Measurements from ENCODE around the gene KRT31.
"Not testable (repeated sequence)": the region's sequence is repeated elsewhere in the genome, so short reads cannot be mapped to it uniquely, and the experiment has no call there.

KRT31 gene

DNA sequence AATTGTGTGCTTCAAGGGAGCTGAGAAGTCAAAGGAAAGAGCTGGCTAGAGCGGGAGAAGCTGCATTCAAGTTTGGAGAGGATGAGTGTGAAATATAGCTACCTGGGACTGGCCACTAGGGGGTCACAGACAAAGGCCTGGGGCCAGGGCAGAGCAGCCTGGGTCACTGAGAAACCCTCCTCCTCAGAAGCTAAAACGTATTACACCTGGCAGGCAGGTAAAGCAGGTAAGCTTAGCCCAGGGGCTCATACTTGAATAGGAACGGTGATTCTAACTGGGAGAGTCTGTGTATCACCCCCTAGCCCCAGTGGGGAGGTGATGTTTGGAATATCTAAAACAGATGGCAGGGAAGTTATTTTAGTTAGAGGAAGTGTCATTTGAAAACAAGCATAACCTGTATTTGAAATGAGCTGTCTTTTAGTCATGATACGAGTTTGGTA lies 20.2 kb upstream of the KRT31 start:
- no peak for DNase-seq (ENCODE audit: low spot score)

DNA sequence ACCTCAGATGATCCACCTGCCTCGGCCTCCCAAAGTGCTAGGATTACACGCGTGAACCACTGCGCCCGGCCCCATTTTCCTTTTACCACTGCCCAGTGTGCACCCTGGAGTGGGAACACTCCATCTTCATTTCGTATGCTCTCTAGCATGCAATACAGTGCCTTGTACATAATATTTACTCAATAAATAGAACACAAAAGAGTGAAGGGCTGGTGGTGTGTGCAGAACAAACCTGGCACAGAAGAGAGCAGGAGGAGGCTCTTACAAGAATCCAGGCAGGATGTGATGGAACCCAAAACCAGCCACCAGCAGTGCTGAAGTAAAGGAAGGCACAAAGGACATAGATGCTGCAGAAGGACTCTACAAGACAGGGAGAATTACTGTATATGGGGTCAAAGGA lies 19.7 kb upstream of the KRT31 start:
- DNase-seq (ENCODE audit: low spot score), result no peak

DNA sequence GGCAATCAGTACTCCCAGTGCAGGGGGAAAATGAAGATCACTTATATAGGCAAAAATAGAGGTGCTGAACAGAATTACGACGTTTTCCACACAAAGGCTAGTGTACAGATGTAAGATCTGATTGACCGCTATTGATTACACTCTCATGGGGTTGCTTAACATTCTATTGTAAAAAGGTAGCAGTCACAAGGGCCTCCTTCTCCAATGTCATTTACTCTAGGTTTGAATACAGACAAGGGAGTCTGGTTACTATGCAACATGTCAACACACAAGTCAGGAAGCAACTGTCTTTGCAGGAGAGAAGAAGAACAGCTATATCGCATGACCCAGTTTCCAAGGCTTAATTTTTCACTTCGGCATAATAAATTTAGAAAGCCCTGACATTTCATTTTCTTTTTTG lies 19.1 kb upstream of the KRT31 start:
- no peak for DNase-seq (ENCODE audit: low spot score)

DNA sequence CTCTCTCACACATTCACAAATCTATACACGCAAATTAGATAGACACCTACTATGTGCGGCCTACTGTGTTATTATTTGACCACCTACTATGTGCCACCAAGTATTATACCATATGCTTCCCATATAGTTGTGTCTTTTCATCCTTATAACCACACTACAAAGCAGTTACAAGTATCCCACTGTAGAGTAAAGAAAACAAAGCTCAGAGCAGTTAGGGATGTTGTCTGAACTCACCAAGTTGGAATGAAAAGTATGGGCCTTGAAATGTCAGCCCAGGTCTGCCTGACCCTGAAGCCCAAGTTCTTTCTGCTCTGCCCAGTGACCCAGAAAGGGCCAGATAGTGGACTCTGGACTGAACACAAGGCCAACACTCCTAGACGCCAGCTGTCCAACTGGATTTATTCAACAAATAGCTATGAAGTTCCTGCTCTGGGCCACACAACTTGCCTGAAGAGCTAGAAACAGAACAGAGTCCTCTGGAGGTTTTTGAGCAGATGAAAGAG lies 18.5 kb upstream of the KRT31 start:
- no peak for DNase-seq (ENCODE audit: low spot score)

GRCh38 chr17:41415411-41415810 lies 18.0 kb upstream of the KRT31 start:
- no peak for DNase-seq (ENCODE audit: low spot score)

GRCh38 chr17:41413982-41414381 lies 16.6 kb upstream of the KRT31 start:
- no peak for DNase-seq (ENCODE audit: low spot score)

GRCh38 chr17:41413353-41413957 lies 16.0 kb upstream of the KRT31 start:
- DNase-seq (ENCODE audit: low spot score), result no peak

DNA sequence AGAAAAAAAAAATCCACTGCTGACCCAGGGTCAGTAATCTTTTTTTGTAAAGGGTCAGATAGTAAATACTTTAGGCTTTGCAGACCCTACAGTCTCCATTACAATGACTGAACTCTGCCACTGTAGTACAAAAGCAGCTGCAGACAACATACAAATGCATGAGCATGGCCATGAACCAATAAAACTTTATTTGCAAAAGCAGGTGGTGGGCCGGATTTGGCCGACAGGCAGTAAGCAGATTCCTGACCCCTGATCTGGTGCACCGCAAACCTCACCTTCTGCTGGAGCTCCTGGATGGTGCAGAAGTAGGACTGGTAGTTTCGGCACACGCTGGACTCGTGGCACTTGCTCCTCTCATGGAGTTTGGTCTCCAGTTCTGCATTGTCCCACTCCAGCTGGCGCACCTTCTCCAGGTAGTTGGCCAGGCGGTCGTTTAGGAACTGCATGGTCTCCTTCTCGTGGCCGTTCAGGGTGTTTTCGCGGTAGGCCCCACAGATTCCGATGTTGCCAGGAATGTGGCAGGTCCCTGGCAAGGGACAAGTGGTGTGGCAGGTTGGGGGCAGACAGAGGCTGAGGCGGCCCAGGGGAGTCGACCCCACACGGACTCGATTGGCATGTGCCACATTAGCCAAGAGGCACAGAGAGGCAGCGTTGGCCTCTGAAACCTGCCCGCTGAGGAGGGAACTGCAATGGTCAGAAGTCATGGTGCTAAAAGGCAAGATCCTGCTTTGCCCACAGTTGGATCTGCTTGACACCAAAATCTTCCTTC lies 13.8 kb upstream of the KRT31 start:
- no peak for DNase-seq (ENCODE audit: low spot score)

- DNase-seq (ENCODE audit: low spot score), result no peak
Observed at GRCh38 chr17:41407226-41407625, 9.8 kb upstream of the KRT31 start.

DNA sequence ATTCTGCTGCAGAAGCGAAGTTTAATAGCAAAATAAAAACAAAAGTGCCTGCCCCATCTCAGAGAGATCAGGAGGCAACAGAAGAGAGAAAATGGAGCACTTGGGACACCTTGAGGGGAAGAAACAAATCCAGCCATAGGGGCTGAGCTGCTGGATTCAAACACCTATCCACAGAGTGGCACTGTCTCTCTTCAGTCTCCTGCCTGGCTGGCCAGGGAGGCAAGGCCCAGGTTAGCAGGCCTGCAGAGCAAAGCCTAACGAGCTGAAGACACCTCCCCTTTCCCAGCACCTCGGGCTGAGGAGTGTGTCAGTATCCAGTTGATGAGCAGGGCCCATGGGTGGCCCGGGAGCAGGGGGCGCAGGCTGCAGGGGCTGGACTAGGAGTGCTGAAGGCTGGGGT lies 8.8 kb upstream of the KRT31 start:
- no peak for DNase-seq (ENCODE audit: low spot score)

- DNase-seq (ENCODE audit: low spot score), result no peak
Observed at GRCh38 chr17:41404024-41404671, 6.7 kb upstream of the KRT31 start.

DNA sequence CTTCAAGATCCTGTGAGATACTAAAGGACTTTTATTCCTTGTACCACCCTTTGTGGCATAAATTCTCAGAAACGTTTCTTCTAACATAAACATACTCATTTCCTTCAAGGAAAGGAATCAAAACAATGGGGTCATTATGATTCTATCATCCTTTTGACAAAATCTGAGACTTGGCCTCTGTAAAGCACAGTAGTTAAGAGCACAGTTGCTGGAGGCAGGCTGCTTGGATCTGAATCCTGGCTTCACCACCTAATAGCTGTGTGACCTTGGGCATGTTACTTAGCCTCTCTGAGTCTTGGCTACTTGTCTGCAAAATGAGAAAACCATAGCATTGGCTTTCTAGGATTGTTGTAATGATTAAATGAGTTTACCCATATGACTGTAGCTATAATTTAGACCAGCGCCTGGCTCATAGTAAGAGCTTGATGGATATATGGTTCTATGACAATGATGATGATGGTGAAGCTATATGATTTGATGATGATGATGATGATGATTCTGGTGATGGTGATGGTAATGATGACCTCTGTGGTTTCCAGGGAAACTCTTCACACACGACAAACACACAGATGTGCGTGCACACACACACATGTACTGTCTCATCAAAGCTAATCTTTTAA lies 6.1 kb upstream of the KRT31 start:
- no peak for DNase-seq (ENCODE audit: low spot score)

GRCh38 chr17:41402161-41402560 lies 4.8 kb upstream of the KRT31 start:
- DNase-seq (ENCODE audit: low spot score), result no peak

DNA sequence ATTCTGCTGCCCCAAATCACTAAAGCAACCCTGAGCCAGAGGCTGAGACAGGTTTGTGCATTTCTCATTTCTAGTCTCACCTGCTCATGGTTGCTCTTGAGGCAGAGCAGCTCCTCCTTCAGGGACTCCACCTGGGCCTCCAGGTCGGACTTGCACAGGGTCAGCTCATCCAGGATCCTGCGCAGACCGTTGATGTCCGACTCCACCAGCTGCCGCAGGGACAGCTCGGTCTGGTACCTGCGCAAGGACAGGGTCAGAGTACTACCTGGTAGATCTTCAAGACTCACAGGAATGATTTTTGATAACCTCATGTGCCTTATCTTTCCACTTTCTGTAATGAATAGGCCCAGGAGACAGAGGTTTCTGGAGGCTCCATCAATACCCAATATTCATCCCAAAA lies 1.1 kb downstream of the KRT31 start:
- no peak for DNase-seq (ENCODE audit: low spot score)

GRCh38 chr17:41395611-41396010 lies 1.8 kb downstream of the KRT31 start:
- no peak for DNase-seq (ENCODE audit: low spot score)

GRCh38 chr17:41395044-41395443 lies 2.4 kb downstream of the KRT31 start:
- not testable (repeated sequence) for DNase-seq (ENCODE audit: low spot score)

GRCh38 chr17:41394254-41394996 lies 3.0 kb downstream of the KRT31 start:
- DNase-seq (ENCODE audit: low spot score), result no peak

GRCh38 chr17:41393826-41394225 lies 3.6 kb downstream of the KRT31 start:
- DNase-seq (ENCODE audit: low spot score), result no peak

- DNase-seq (ENCODE audit: low spot score), result no peak
Observed at GRCh38 chr17:41393294-41393693, 4.1 kb downstream of the KRT31 start.

DNA sequence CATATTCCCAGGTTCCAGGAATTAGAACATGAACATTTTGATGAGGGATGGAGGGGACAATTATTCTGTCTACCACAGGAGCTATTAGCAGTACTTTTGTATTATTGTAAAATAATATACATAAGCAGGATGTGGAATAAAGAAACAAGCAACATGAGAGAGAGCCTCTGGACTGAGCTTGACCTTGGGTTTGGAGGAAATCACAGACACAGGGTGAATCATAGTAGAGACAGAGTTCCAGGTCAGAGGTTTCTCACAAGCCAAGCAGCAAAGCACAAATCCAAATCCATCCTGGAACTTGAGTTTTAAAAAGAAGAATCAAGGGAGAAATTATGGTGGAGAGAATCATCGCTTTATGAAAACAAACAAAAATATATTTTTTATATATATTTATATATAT lies 5.1 kb downstream of the KRT31 start:
- DNase-seq (ENCODE audit: low spot score), result no peak

DNA sequence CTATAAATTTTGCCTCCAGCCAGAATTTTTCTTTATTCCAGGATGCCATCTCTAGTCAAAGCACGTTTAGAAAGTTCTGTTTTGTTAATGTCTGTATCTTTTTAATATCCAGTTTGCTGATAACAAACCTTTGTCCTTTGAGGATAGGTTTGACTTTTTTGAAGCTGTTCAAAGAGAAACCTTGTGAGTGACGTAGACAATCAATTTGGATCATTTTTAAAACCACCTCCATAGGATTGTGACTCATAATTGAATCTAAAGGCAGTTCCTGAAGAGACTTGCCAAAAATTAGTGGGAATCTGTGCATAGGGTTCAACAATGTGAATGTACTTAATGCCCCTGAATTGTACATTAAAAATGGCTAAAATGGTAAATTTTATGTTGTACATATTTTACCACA lies 5.9 kb downstream of the KRT31 start:
- DNase-seq (ENCODE audit: low spot score), result no peak

- no peak for DNase-seq (ENCODE audit: low spot score)
Observed at GRCh38 chr17:41390411-41390938, 6.9 kb downstream of the KRT31 start.

Data from pons (tissue), 1 donor.